HG03103 (cell line): ENCODE measurements around the gene TMEM39B.
A peak's percentile ranks its signal among the peaks of the same experiment; 100 is the strongest.
"Not testable (repeated sequence)": the region's sequence is repeated elsewhere in the genome, so short reads cannot be mapped to it uniquely, and the experiment has no call there.

Experiments
- ATAC-seq: cut with Tn5 transposase; IDR thresholded peaks from one replicate; pipeline ENCODE4 v1.9.1; 2021; ENCODE audit warnings: low read depth; ENCODE audit not compliant: unreplicated experiment

Gene TMEM39B

DNA sequence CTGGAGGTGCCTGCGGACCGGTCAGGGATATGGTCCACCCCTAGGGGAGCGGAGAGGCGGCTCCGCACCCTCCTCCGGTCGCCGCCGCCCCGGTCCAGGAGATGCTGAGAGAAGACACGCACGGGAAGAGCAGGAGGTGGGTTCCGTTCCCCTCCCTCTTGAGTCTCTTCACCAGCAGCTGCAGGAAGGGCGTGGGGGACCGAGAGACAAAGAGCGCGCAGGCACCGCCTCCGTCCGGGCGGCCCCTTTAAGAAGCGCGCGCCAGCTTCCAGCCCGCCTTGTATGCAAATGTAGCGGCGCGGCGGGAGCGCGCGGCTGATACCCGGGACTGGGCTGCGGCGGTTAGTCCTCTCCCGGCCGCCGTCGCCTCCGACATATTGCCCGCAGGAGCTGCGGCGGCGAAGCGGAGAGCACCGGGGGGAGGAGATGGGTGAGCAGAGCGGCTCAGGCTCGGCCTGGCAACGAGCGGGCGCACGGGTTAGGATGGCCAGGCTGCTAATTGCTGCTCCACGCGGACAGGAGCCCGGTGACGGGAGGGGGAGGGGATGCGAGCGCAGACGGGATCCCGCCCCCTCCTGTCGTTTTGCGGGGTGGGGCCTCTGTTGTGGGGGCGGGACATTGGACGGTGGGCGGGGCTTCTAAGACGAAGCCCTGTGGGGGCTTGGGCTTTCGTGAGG, at the start of gene TMEM39B:
Gene TMEM39B, plus strand, starts transcription at position 318 of the 677 bp plus-strand sequence. Its CDS starts 109 bp downstream, at position 427.
- peak; percentile 79 for ATAC-seq

DNA sequence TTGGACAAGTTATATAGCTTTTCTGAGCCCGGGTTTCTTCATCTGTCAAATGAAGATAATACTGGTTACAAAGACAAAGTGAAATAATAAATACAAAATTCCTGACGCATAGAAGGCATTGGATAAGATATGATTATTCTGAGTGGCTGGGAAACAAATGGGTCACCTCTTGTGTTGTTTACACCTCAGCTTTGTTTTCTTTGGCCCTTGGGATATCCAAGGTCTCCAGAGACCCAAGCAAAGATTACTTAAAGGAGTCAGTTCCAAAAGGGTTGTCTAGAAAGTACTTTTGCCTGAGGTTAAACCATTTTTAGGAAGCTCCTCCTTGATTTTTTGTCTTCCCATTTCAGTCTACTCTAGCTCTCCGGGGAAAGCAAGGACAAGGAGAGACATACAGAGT, 49.4 kb upstream of the TMEM39B start:
- no peak for ATAC-seq

DNA sequence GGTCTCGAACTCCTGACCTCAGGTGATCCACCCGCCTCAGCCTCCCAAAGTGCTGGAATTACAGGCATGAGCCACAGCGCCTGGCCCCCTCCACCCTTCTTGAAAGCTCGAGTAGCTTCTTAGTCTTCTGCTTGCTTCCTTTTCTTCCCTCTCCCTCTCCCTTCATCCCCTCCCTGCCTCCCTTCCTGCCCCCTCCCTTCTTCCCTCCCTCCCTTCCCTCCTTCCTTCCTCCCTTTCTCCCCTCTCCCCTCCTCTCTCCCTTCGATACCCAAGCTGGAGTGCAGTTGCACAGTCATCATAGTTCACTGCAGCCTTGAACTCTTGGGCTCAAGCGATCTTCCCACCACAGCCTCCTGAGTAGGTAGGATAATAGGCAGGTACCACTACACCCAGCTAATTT, 47.2 kb upstream of the TMEM39B start:
- no peak for ATAC-seq

DNA sequence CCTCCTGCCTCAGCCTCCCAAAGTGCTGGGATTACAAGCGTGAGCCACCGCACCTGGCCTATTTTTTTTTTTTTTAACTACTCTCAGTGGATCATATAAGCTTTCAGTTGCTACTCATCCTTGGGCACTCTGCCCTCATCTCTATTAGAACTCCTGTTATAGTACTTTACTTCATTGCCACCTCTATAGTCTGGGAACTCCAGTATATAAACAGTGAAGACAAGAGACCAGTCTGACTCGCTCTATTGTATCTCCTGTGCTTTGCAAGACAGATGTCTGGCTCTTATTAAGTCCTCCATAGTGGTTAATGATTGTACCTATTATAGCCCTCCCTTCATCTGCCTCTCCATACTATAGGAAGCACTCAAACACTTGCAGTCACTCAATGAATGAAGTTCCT, 44.0 kb upstream of the TMEM39B start:
- no peak for ATAC-seq

DNA sequence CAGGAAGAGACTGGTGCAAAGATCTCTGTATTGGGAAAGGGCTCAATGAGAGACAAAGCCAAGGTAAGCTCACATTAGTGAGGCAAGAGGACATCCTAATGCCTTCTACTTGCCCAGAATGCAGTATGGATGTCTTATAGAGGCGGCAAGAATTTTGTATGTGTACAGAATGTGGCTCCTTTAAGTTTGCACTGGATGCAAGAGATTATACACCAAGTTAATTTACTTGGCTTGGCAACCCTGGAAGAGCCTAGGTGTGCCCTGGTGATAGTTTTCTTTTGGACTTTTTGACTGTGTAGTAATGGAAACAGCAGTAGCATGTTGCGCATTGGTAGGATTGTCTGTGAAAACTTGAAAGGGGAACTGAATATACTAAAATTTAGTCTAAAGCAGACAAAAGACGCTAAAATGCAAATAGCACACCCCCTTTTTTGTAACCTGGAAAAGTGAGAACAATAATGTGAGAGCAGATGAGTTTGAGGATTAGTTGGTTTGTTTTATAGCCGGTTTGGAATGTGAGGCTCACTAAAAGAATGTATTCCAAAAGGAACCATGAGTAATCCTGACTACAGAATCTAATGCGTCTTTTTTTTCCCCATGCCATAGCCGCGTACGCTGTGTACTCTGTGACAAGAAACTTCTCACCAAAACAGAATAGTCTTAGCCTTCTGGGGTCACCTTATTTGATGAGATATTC, 41.0 kb upstream of the TMEM39B start:
- no peak for ATAC-seq

DNA sequence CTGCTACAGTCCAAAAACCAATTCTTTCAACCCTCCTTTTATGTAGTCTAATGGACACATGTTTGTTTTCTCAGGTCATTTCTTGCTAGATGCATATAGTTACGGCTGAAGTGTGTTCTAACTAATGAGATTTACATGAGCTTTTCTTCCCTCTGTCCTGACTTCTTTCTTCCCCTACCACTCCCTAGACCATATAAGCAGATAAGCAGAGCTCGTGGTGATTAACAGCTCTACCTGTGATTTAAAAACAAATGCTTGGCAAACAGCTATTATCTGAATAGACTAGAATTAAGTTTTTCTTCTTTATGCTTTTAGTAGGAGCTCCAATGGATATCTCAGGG, 40.5 kb upstream of the TMEM39B start:
- no peak for ATAC-seq

DNA sequence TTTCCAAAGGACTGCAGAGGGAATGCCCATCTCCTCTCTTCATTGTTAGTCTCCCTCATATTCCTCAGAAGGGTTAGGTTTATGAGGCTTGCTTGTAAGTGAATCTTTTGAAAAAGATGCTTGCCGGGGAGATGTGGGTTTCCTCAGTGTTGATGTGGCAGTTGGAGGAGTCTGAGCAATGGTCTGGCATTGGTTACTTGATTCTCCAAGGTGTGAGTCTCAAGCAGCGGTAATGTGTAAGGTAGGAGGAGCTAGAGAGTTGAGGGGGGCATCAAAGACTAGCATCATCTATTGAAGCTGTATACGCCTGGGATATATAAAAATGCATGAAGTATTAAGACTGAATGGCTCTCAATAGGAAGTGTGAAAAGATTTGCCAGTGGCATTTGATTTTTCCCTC, 37.6 kb upstream of the TMEM39B start:
- ATAC-seq, result no peak

DNA sequence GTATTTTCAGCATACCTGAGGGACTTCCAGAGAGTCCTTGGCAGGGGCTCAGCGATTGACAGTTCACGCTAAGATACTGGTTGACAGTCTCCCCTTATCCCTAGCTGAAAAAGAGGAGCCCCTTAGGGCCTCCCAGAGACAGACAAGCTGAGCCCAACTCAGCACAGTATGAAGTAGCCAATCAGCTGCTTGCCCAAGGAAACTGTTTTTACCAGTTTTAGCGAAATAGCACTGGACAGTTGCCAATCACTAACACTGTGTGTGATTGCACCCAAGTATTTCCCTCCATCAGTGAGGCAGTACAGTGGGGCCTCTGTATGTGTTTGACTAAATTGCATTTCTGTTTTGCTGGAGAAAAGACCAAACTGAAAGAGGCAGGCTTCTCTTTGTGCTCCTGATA, 32.0 kb upstream of the TMEM39B start:
- no peak for ATAC-seq

DNA sequence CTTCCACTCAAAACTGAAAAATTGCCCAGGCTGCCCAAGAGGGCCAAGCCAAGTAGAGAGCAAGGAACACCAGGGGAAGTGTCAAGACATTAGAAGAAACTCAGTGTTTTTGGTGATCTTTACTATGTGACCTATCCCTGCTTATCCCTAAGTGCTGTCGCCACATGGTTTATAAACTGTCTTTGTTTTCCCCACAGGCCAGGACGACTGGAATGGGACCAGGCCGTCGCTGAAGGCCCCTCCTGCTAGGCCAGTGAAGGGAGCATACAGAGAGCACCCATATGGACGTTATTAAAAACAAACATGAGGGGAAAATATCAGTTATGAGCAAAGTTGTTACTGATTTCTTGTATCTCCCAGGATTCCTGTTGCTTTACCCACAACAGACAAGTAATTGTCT, 30.4 kb upstream of the TMEM39B start:
- no peak for ATAC-seq

DNA sequence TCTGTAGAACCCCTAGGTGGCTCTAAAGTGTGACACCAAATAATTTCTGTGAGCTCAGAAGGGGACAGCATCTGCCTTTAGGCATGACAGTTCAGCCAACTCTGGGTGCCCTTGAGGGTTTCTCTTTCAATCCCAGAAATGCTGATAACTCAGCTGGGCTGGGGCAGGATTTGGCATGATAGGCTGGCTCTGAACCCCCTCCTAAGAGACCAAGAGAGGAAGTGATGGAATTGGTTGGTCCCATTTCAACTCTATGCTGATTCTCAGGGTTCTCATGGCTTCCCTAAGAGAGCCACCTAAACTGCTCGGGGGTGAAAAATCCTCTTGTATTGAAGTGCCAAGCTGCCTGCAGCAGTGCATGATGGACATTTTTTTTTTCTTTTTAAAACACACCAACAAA, 28.5 kb upstream of the TMEM39B start:
- ATAC-seq, result no peak

DNA sequence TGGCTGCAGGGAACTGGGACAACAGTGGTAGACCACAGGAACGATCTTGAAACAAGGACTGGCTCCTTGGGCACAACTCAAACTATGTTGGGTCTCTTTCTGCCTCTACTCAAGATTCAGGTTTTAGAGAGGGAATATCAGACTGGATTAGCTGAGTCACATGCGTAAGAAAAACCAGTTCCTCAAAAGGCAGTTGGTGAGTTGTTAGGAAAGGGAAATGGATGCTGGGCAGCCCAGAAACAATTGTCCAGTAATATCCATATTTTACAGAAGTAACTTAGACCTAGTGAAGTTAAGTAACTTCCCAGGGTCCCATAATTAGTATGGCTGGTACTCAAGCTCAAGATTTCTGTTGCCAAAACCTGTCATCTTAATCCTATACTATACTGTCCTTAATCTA, 27.0 kb upstream of the TMEM39B start:
- no peak for ATAC-seq

DNA sequence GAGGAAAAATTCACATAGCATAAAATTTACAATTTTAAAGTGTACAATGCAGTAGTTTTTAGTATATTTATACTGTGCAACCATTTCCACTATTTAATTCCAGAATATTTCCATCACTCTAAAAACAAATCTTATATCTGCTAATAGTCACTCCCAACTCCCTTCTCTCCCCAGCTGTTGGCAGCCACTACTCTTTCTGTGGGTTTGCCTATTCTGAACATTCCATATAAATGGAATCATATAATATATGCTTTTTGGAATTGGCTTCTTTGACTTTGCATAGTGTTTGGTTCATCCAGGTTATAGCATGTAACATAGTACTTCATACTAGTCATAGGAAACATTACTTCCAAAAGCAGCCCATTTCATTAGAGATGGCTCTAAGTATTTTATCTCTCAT, 25.0 kb upstream of the TMEM39B start:
- no peak for ATAC-seq

DNA sequence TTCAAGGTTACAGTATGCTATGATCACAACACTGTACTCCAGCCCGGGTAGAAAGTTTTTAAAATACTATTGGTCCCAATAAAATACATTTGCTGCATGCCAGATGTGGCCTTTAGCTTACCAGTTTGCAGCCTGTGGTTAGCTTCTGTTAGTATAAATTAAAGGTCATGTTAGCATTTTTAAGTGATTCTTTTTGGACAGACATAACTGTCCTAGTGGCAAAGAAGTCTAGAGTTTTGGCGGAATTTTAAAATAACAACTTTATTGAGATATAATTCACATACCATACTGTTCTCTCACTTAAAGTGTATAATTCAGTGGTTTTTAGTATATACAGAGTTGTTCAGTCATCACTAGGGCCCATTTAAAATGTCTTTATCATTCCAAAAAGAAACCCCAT, 24.3 kb upstream of the TMEM39B start:
- no peak for ATAC-seq

DNA sequence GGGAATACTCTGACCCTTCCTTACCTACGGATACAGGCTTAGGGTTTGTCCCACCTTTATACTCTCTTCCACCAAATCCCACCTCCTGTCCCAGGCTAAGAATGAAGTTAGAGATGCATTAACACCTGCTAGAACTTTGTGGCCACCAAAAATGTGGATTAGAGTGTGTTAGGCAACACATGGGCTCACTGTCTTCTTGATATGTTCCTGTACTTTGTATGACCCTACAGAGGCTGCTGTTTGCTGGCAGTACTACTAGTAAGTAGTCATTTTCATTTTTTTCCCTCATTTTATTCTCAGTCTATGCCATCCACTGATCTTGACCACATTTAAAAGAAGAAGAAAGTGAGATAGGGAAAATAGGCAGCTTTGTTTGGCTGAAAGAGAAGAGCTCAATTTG, 21.0 kb upstream of the TMEM39B start:
- no peak for ATAC-seq

DNA sequence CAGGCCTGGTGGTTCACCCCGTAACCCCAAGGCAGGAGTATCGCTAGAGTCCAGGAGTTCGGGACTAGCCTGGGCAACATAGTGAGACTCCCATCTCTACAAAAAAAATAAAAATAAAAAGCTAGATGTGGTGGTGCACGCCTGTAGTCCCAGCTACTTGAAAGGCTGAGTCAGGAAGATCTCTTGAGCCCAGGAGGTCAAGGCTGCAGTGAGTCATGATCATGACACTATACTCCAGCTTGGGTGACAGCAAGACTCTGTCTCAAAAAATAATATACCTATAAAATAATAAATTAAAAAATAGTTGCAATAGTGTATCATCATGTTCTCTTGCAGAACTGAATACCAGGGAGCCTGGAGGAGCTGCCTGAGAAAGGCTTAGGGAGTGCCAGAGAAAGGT, 19.9 kb upstream of the TMEM39B start:
- no peak for ATAC-seq

DNA sequence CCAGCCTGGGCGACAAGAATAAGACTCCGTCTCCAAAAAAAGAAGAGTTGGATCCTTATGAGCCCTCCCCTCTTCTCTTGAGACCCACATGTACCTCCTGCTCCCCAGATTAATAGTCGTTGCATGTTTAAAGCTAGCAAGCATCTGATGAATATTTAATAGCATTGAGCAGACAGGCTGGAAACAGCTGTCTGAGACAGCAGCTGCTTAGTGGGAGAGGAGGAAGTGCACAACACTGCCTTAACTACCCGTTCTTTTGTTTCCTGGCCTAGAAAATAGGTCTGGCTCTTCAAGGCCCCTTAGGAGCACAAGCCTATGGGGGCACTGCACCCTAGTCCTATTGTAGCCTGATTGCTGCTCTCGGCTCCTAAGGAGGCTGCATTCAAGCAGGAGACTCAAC, 17.3 kb upstream of the TMEM39B start:
- ATAC-seq, result no peak

DNA sequence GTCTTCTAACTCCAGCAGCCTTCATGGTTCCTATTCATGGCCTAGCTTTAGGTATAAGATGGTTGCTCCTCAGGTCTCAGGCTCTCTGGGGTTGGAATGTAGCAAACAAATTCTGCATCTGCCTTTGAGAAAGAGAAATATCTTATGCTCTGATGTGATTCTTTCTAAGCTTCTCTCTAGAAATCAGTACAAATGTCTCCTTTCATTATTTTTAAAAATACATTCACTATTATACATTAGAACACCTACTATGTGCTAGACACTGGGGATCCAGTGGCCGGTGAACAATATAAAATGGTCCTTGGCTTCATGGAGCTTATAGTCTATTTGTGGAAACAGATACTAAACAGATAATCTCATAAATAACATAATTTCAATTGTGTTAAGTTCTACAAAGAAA, 16.1 kb upstream of the TMEM39B start:
- ATAC-seq, result no peak

DNA sequence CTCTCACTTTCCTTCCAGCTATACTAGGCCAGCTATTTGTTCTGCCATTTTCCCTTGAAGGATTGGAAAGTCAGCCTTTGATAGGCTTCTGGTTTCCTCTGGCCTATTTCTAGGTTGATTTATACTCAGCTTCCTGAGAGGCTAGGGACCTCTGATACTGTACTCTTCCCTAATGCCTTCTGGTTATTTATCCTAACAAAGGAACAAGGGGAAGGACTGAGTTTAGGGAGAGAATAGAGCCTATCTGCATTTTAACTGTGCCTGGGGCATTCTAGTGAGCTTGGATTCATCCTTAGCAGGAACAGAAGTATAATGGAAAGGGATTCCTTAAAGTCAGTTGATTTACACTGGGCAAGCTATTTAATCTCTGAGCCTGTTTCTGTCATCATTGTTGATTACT, 11.8 kb upstream of the TMEM39B start:
- ATAC-seq, result no peak

DNA sequence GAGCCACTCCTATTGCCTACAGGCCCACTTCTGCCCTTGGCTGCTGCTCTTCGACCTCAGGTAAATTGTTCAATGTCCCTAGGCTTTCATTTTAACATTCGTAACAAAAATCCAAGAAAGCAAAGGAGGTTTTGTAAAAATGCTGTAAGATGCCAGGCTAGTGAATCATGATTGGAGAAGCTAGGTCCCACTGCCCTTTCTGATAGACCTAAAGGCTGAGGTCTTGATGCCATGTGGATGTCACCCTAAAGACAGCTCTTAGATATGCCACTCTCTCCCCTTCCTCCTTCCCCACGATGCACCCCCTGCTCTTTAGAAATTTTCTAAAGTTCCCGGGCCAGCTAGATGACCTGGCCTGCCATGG, 9.9 kb upstream of the TMEM39B start:
- ATAC-seq, result no peak

DNA sequence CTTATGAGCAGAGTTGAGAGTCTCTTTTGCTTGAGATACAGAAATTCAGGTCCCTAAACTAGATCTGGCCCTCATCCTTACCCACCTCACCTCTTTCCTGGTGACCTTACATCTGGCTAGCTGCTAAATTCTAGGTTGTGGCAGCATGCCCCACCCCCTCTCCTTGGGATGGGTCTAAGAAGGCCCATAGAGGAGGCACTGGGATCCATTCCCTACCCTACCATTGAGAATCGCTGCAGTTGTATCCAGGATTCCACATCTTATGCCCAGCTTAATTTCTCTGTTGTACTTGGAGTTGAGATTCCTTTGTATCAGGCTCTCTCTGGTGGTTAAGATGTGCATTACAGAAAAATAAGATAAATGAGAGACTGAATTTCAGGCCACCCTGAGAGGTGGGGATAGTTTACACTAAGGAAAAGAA, 9.5 kb upstream of the TMEM39B start:
- ATAC-seq, result no peak

DNA sequence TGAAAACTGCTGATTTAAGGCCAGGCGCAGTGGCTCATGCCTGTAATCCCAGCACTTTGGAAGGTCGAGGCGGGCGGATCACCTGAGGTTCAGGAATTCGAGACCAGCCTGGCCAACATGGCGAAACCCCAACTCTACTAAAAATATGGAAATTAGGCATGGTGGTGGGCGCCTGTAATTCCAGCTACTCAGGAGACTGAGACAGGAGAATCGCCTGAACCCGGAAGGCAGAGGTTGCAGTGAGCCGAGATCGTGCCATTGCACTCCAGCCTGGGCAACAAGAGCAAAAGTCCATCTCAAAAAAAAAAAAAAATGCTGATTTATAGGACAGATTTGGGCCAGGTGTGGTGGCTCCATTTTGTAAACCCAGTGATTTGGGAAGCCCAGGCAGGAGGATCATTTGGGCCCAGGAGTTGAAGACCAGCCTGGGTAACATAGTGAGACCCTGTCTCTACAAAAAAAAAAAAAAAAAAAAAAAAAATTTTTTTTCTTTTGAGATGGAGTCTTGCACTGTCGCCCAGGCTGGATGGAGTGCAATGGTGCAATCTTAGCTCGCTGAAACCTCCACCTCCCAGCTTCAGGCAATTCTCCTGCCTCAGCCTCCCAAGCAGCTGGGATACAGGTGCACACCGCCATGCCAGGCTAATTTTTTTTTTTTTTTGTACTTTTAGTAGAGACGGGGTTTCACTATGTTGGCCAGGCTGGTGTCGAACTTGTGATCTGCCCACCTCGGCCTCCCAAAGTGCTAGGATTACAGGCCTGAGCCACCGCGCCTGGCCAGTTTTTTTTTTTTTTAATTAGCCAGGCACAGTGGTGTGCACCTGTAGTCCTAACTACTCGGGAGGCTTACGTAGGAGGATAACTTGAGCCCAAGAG, 6.9 kb upstream of the TMEM39B start:
- ATAC-seq, result not testable (repeated sequence)

DNA sequence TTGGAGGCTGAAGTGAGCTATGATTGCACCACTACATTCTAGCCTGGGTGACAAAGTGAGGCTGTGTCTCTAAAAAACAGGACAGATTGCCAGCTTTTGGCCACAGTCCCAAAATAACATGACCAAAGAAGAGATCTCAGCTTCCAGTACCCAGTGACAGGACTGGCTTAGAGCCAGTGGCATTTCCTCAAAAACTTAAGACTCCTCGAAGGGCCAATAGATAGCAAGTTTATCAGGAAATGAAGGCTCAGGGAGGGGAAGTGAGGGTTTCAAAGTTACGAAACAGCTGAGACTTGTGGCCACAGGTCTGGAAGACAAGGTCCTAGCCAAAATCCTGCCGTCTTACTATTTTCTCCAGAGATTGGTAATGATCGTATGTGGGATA, 6.3 kb upstream of the TMEM39B start:
- no peak for ATAC-seq
